HL-60/S4 treated with phorbol 12-myristate 13-acetate at 8.2 ng/mL for 4 days and 3 days (cell line): ENCODE measurements around the gene TAPBPL.
"Not testable (repeated sequence)": the region's sequence is repeated elsewhere in the genome, so short reads cannot be mapped to it uniquely, and the experiment has no call there.

ENCODE experiments used
- in situ Hi-C: fragments of 300-500 bp; cut with MboI; formaldehyde crosslinking; loops from 2 replicates; pipeline ENCODE4 v1.15.0; 2022; ENCODE audit warnings: low sequenced_read_pairs

The TAPBPL gene

DNA sequence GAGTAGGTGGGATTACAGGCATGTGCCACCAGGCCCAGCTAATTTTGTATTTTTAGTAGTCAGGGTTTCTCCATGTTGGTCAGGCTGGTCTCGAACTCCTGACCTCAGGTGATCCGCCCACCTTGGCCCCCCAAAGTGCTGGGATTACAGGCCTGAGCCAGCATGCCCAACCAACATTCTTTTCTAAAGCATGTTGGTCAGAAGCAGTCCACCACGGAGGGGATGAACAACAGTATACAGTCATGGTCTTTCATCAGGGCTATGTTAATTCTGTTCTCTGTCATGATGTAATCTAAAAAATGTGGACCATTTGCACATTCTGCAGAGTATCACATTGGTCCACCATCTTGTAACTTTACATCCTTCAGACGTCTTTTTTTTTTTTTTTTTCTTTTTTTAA is 37.6 kb downstream of the TAPBPL start:
- in situ Hi-C loops = no loop called here

DNA sequence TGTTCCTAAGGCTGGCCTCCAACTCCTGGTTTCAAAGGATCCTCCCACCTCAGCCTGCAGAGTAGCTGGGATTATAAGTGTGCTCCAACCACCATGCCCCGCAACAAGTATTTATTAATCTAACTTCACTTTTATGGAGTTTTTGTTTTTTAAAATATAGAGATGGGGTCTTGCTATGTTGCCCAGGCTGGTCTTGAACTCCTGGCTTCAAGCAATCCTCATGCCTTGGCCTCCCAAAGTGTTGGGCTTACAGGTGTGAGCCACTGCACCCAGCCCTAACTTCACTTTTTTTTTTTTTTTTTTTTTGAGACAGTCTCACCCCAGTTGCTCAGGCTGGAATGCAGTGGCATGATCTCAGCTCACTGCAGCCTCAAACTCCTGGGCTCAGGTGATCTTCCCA is 38.8 kb downstream of the TAPBPL start:
- in situ Hi-C loops = not testable (repeated sequence)

GRCh38 chr12:6492838-6493496 is 41.1 kb downstream of the TAPBPL start, which contains the start of gene MRPL51:
Gene MRPL51, minus strand, starts transcription at chr12:6493262. Its CDS starts 126 bp downstream, at chr12:6493136.
- in situ Hi-C loops = no loop called here

- in situ Hi-C loops = no loop called here
These were observed 41.8 kb downstream of the TAPBPL start, which contains the start of gene NCAPD2 for GRCh38 chr12:6493497-6494257. Gene NCAPD2, plus strand, starts transcription at chr12:6494102. Its CDS starts 997 bp downstream, at chr12:6495099.

DNA sequence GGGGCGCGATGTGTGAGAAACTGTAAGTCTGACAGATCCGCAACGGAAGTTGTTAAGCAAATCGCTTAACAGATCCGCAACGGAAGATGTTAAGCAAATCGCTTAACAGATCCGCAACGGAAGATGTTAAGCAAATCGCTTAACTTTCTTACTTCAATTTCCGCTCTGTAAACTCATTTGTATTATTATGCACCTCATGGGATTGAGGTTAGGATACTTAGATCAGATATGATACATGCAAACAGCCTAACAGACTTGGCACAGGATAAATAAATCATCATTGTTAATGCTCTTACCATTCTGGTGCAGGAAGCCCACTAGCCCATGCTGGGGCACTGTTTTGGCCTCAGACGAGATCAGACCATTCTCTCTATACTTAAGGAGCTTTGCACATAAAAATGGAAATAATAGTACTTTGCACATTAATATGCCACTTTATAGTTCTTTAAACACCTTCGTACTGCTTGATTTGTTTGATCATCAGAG is 42.5 kb downstream of the TAPBPL start:
- in situ Hi-C loops = no loop called here

DNA sequence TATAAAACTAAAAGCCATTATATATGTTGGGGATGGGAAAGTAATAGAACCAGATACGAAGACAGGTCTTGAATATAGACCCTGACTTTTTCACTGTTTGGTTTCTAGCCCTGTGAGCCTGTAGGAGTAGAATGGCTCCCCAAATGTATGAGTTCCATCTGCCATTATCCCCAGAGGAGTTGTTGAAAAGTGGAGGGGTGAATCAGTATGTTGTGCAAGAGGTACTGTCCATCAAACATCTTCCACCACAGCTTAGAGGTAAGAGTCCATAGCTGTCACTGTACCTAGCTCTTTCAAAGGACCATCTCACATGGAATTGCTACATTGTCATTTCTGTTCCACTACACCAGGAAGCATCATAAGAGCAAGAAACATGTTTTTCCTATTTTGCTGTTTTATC is 43.1 kb downstream of the TAPBPL start:
- in situ Hi-C loops = no loop called here

- in situ Hi-C loops = not testable (repeated sequence)
These were observed 45.4 kb downstream of the TAPBPL start for GRCh38 chr12:6497291-6497690.

DNA sequence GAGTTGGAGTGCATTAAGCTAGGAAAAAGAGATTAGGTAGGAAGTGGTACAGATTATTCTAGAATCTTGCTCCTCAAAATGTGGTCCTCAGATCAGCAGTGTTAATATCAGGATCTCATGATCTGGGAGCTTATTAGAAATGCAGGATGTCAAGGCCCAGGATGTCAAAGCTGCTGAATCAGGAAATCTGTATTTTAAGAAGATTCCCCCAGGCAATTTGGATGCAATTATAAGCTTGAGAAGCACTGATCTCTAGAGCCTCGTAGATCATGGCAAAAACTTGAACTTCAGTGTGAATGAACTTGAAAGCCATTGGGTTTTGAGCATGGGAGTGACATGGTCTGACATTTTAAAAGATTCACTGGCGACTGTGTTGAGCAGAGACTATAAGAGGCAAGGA is 48.6 kb downstream of the TAPBPL start:
- in situ Hi-C loops = no loop called here

- in situ Hi-C loops = no loop called here
These were observed 55.5 kb downstream of the TAPBPL start for GRCh38 chr12:6507102-6507998.

DNA sequence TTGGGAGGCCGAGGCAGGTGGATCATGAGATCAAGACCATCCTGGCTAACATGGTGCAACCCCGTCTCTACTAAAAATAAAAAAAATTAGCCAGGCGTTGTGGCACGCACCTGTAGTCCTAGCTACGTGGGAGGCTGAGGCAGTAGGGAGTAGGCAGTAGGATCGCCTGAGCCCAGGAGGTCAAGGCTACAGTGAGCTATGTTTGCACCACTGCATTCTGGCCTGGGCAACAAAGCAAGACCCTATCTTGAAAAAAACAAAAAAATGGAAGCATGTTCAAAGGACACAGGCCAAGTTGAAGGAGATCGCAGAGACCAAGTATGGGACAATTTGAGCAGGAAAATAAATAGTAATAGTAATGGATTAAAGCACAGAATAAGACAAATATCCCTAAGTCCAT is 56.2 kb downstream of the TAPBPL start:
- in situ Hi-C loops = no loop called here
